ENCODE results near the gene LDLRAD2.
A peak's percentile ranks its signal among the peaks of the same experiment; 100 is the strongest.

Gene LDLRAD2

DNA sequence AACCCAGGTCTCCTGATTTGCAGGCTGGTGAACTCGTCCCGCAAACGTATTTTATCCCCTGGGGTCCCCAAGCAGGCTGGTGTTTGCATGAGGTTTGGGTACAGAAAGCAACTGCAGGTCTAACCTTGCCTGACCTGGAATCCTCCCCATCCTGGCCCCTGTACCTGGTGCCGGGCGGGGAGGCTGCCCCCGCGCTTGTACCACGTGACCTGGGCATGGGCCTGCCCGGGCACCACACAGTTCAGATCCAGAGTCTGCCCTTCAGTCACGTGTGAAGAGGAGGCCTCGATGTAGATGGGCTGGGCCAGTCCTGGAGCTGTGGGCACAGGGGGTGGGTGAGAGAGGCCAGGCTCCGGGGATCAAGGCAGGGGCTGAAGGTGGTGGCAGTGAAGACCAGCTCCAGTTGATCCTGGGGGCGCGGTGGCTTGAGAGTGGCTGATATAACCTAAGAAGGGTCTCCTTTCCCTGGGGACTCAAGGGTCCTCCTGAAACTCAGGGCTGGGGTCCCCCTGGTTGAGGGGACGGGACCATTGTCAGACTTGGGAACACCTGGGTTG is 30.6 kb downstream of the LDLRAD2 start:
- DNase-seq (ENCODE audit: low spot score) = no peak
- no peak for FAIRE-seq

DNA sequence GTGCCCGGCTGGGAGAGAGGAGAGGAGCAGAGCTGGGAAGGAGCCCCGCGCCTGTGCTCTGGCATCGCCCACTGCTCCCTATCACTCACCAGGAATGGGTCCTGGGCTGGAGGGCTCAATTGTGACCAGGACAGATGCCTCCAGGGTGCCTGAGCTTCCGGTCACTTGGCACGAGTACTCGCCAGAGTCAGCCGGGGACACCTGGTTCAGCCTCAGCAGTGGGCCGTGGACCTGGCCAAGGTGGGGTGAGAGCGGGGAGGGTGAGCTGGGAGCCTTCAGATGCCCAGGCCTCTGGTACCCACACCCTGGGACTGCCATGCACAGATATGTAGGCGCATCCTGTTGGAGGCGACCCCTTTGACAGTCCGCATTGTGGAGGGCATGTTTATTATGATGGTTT is 31.1 kb downstream of the LDLRAD2 start:
- no peak for DNase-seq (ENCODE audit: low spot score)
- FAIRE-seq = no peak

DNA sequence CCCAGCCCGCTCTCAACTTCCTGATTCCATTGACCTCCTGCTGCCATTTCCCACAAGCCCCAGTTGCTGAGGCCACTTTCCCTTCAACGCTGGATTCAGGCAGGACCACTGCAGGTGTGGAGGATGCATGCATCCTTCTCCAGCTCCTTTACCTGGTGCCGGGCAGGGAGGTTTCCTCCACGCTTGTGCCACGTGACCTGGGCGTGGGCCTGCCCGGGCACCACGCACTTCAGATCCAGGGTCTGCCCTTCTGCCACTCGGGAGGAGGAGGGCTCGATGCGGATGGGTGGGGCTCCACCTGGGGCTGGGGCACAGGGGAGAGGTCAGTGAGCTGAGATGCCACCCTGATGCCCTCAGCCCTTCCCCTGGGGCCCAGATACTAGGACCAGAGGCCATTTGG is 31.9 kb downstream of the LDLRAD2 start:
- DNase-seq (ENCODE audit: low spot score) = no peak

DNA sequence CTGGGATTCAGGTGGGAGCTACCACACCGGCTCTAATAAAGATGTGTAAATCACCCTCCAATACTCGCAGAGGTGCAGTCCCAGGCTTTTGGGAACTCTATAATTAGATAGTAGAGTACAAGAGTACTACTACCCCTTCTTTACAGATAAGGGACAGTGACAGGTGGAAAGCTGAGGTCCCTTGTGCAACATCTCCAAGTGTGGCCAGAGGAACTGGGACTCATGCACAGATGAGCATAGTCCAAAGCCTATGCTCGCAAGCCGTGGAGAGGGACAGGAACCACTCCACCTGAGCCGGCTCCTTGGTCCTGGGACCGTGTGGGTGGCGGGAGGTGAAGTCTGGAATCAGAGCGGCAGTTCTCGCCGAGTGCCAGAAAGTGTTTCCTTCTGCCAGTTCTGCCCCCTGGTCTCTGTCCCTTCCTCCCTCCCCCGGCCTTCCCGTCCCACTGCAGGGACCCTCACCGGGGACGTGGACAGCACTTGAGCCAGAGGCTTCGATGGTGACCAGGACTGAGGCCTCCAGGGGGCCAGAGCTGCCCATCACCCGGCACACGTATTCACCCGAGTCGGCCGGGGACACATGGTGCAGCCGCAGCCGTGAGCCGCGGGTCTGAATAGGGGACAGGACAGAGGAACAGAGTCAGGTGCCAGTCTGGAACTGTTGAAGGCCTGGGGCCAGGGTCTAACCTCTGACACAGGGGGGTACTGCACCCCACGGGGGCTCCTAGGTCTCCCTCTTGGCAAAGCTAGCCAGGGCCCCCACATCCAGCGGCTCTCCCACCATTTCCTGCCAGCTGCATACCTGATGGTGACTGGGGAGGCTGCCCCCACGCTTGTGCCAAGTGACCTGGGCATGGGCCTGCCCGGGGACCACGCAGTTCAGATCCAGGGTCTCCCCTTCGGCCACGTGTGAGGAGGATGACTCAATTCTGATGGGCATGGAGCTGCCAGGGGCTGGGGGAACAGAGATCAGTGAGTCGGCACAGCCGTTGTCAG is 33.9 kb downstream of the LDLRAD2 start:
- FAIRE-seq = no peak
- DNase-seq (ENCODE audit: low spot score) = no peak

More for the DNA sequence above, 31.9 kb downstream of the LDLRAD2 start:
- FAIRE-seq = no peak

DNA sequence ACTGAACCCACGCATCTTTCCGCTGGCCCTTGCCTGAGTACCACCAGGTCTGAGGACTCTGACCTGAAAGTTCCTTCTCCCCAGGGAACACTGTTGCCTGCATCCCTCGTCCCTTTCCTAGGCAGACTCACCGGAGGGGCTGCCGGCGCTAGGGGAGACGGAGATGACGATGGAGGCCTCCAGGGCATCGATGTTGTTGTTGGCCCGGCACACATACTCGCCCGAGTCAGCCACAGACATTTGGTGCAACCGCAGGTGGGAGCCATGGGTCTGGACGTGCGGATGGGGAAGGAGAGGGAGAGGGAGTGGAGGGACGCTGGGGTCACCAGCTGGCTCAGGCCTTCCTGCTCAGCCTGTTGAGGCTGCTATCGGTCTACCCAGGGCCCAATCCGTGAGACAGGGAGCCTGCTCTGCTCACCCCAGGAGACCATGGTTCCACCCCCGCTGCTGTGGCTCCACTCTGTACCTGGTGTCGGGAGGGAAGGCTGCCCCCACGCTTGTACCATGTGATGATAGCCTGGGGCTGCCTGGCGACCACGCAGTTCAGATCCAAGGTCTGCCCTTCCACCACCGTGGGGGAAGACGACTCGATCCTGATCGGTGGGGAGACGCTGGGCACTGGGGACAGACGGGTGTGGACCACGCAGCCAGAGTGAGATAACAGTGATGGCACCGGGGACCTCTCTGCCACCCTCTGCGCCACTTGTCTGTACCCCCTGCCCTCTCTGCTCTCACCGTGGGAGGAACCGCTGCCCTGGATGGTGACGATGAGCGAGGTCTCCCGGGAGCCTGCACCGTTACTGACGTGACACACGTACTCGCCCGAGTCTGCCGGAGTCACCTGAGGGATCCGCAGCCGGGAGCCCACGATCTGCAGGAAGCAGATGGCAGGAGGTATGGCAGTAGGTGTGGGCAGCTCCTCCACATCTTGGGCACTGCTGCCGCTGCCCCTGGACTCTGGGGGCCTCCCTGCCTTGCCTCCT is 35.4 kb downstream of the LDLRAD2 start:
- DNase-seq (ENCODE audit: low spot score) (no peak), FAIRE-seq (no peak)

DNA sequence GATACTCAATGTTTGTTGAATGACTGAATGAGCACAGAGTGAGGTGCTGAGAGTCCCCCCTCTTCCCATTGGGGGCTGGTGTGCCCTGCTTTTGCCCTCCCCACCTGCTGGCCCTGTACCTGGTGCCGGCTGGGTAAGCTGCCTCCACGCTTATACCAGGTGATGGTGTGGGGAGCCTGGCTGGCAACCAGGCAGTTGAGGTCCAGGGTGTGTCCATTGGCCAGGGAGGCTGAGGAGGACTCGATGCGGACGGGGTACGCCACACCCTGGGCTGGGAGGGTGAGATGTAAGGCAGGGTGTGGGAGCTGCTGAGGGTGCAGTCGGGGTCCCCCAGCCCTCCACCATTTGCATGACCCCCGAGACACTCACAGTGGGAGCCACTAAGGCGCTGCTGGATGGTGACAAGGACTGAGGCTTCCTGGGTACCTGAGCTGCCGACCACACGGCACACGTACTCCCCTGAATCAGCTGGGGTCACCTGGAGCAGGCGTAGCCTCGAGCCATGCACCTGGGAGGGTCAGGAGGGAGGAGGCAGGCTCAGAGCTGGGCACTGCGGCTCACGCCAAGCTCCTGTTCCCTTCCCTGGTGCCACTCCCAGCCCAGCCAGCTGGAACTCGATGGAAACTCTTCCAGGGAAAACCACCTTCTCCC is 36.6 kb downstream of the LDLRAD2 start:
- no peak for FAIRE-seq

DNA sequence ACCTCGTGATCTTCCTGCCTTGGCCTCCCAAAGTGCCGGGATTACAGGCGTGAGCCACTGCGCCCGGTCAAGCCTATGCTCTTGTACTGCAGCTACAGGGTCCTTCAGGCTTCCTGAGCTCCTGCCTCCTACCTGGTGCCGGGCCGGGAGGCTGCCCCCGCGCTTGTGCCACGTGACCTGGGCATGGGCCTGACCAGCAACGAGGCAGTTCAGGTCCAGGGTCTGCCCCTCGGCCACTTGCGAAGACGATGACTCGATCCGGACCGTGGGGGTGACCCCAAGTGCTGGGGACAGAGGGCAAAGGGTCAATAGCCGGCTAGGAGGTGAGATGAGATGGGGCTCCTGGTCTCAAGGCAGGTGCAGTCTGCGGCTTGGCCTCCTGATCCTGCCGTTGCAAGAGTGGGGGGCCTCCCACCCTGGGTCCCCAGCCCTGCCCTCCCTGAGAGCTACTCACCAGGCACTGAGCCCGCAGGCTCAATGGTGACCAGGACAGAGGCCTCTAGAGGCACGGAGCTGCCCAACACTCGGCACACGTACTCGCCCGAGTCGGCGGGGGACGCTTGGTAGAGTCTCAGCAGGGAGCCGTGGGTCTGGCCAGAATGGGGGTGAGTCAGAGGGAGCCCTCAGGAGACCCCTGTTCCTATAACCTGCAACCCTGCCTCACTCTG is 38.0 kb downstream of the LDLRAD2 start:
- DNase-seq (ENCODE audit: low spot score) = no peak
- no peak for FAIRE-seq

More for the DNA sequence above, 36.6 kb downstream of the LDLRAD2 start:
- no peak for DNase-seq (ENCODE audit: low spot score)

DNA sequence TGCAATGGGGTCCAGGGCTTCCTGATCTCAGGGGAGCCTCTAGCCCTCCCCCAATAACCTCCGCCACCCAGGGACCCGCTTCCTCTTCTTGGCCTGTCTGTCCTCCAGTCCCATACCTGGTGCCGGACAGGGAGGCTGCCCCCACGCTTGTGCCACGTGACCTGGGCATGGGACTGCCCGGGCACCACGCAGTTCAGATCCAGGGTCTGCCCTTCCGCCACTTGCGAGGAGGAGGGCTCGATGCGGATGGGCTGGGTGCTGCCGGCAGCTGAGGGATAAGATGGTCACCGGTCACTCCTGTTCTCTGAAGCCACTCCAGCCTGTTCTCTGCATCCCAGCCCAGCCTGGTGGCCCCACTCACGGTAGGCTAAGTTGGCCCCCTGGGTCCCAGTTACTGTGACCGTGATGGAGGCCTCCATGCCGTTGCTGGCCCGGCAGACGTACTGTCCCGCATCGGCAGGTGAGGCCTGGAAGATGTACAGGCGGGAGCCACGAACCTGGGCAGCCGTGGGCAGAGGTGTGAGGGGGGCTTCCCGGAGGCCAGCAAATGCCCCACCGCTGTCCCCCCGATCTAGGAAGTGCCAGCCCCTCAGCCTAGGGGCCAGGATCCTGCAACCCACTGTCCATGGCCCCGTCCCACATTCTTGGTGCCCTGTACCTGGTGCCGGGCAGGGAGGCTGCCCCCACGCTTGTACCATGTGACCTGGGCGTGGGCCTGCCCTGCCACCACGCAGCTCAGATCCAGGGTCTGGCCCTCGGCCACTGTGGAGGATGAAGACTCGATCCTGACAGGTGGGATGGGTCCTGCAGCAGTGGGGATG is 39.6 kb downstream of the LDLRAD2 start:
- FAIRE-seq (no peak), DNase-seq (ENCODE audit: low spot score) (no peak)

DNA sequence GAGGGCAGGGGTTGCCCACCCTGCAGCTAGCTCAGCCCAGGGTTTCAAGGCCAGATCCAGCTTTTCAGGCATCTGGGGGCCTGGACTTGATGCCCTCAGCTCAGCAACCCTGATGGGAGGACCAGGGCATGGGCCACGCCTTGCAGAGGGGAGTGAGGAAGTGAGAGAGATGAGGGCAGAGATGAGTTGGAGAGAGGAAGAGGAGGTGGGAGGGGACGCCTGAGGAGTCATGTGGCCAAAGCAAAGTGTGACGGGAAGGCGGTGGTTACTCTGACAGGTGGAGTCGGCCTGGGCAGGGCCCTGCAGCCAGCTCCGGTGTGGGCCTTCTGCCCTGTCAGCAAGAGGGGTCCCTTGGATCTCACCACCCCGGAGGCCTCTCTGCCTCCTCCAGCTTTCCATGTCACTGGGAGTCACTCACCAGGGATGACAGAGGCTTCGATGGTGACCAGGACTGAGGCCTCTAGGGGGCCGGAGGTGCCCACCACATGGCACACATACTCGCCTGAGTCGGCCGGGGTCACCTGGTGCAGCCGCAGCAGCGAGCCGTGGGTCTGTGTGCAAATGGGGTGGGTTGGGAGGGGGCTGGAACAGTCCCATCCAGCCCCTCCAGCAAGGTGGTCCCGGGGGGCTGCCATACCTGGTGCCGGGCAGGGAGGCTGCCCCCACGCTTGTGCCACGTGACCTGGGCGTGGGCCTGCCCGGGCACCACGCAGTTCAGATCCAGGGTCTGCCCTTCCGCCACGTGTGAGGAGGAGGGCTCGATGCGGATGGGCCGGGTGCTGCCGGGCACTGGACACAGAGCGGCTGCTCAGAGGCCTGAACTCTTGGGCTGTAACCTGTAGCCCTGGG is 40.4 kb downstream of the LDLRAD2 start:
- DNase-seq (ENCODE audit: low spot score) (no peak), FAIRE-seq (no peak)

DNA sequence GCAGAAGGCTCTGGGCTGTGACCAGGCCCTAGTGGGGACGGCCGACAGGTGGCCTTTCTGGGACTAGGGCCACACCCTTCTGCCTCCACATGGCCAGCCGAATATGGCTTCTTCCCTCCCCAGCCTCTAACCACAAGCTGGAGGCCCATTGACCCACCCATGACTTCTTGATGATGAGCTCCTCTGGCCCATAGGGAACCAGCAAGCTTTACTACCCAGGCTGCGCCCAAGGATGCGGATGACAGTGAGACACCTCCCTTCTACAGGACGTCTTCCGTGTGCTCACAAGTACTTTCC is 41.0 kb downstream of the LDLRAD2 start:
- DNase-seq (ENCODE audit: low spot score) = no peak

DNA sequence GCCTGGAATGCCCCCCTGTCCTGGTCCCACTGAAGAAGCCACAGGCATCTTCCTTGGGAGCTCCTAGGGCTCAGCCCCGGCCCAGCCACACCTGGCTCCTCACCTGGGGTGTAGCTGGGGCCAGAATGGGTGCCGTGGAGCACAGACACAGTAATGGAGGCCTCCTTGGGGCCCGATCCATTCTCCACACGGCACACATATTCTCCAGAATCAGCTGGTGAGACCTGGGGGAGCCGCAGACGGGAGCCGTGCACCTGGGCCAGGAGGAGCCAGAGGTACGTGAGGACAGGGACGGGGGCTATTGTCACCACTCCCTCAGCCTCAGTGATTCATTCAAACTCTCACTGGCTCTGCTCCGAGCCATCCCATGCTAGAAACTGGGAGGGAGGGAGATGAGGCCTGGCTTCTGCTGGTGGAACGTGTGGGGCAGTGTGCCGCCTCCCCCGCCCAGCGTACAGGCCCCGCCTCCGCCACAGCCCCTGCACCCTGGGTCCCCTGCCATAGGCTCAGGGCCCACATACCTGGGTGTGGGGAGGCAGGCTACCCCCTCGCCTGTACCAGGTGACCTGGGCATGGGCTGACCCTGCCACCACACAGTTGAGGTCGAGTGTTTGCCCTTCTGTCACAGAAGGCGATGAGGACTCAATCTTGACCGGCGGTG is 42.2 kb downstream of the LDLRAD2 start:
- FAIRE-seq = no peak
- no peak for DNase-seq (ENCODE audit: low spot score)

More for the DNA sequence above, 41.0 kb downstream of the LDLRAD2 start:
- FAIRE-seq = no peak

DNA sequence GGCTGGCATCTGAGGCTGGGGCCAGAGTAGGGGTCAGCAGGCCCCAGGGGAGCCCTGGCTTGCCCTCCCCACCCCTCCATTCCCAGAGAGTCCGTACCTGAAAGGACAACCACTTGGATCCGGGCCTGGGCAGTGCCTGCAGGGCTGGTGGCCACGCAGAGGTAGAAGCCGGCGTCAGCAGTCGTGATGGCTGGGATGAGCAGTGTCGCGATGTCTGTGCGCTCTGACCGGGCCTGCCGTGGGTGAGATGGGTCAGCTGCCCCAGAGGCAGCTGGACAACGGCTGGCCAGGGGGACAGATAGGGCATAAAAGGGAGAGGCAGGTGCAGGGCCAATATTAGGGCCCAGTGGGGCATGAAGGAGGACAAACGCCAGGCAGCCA is 42.7 kb downstream of the LDLRAD2 start:
- no peak for DNase-seq (ENCODE audit: low spot score)
- FAIRE-seq = no peak

DNA sequence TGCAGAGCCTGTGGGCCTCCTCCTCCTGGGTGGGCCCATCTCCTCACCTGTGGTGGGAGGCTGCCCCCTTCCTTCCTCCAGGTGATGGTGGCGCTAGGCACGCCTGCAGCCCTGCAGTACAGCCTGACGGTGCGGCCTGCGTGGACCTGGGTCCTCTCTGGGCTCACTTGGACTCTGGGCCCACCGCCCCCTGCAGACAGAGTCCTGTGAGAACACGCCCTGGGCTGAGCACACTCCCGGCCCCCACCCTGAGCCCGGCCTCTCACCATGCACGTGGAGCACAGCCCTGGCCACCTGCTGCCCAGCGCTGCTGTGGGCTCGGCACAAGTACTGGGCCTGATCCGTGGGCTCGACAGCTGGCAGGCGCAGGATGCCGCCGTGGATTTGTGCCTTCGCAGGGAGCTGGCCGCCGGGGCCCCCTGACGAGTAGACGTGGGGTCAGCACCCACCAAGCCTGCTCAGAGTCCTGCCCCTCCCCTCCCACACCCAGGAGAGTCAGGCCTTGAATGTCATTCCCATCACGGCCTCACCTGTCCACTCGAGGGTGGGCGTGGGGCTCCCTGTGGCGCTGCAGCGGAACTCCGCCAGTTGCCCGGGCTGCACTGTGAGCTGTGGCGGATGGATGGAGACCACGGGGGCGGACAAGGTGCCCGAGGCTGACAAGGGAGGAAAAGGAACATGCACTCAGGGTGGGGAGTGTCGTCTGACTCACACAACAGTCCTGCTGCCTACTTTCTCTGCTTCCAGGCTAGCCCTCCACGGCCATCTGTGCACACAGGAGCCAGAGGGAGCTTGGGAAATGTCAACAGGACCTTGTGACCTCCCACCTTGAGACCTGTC is 43.4 kb downstream of the LDLRAD2 start:
- peak; percentile 7 for DNase-seq (ENCODE audit: low spot score)
- no peak for FAIRE-seq

DNA sequence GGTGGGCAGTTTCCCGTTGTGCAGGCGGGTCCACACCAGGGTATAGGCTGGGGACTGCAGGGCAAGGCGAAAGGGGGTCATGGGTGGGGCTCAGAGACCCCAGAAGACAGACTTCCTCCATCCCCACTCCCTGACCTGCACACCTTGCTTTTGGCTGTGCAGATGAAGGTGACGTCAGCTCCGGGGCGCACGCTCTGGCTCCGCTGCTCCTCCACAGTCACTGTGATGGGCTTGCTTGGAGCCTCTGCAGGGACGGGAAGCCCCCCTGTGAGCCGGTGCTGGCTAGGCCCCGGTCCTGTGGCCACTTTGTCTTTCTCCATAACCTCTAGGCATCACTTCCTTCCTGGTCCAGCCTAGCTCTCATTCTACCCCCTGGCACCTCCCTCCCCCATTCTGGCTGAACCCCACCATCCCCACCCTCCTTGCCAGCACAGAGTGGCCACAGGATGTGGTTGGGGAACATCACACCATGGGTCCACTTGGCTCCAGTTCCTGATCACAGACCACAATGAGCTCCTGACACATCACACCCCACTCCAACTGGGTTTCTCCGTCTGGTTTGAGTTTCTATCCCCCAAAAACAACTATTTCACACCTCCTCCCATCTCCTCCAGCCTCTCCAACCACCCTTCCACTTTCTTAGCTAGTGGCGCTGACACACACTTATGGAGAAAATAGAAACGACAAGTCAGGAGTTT is 45.2 kb downstream of the LDLRAD2 start:
- no peak for FAIRE-seq

DNA sequence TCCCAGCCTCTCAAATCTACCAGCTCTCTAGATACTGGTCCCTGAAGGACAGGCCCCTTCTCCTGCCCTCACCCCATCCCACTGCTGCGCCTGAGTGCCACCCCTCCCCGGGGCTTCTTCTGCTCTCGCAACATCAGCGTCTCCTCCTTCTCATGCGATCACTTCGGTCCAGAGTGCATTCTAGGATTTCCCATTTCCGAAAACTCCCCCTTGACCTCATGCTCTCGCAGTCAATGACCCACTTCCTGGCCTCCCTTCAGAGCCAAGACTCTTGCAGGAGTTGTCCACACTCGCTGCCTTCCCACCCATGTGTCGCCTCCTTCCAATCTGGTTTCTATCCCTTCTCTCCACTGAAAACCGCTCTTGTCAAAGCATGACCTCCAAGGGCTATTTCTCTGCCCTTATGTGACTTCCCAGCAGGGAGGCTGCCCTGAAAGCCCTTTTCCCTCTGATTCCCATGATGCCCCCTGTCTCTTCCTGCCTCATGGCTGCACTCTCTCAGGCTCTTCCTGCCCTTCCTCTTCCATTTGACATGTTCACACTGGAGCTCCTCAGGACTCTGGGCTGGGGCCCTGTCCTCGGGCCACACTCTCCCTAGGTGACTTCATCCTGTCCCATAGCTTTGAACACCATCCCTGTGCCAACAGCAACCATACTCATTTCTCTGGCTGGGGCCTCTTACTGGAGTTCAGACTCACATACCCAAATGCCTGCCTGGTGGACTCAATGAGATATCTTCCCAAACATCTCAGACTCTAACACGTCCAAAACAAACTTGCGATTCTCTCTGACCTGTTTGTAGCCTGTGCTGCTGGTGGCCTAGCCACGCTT is 46.0 kb downstream of the LDLRAD2 start:
- no peak for DNase-seq (ENCODE audit: low spot score)
- FAIRE-seq = no peak

More for the DNA sequence above, 45.2 kb downstream of the LDLRAD2 start:
- peak; percentile 40 for DNase-seq (ENCODE audit: low spot score)

DNA sequence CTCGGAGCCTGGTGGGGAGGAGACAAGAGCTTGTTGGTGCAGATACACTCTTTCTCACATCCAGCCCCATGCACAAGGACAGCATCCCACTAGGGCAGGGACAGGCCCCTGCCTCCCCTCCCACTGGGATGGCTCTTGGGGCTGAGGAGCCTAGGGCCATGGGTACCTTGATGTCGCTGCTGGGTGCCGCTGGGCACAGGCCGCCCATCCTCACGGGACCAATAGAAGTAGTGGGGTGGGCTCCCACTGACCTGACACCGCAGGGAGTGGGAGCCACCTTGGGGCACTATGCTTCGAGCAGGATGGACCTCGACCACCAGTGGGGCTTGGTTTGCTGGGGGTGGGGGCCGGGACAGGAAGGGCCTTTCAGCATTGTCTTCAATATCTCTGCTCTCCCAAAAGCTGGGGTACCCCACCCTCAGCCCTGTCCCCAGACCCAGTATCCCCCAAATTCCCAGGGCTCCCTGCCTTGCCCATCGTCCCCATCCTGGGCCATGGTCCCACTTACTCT is 47.7 kb downstream of the LDLRAD2 start:
- DNase-seq (ENCODE audit: low spot score) (no peak), FAIRE-seq (no peak)

Measured in RCC 7860 (cell line).